ENCODE data around the gene RFX2.

GRCh38 chr19:6048348-6048747, 62.0 kb downstream of the RFX2 start:
- TF ChIP-seq TBP (optimal IDR thresholded peaks at IDR 0.05; ENCODE audit: low read depth, low read length), result no peak
- no peak for TF ChIP-seq FOXA1 (IDR thresholded peaks at IDR 0.05; ENCODE audit: borderline replicate concordance)
